NCI-H2081 treated with DMSO at 0.1 percent for 48 hours (cell line): ENCODE results near the gene GCA.

Experiments used
- DNase-seq: peaks from one replicate; lab custom pipeline; 2025; lab: John Stamatoyannopoulos, UW

Gene GCA

DNA sequence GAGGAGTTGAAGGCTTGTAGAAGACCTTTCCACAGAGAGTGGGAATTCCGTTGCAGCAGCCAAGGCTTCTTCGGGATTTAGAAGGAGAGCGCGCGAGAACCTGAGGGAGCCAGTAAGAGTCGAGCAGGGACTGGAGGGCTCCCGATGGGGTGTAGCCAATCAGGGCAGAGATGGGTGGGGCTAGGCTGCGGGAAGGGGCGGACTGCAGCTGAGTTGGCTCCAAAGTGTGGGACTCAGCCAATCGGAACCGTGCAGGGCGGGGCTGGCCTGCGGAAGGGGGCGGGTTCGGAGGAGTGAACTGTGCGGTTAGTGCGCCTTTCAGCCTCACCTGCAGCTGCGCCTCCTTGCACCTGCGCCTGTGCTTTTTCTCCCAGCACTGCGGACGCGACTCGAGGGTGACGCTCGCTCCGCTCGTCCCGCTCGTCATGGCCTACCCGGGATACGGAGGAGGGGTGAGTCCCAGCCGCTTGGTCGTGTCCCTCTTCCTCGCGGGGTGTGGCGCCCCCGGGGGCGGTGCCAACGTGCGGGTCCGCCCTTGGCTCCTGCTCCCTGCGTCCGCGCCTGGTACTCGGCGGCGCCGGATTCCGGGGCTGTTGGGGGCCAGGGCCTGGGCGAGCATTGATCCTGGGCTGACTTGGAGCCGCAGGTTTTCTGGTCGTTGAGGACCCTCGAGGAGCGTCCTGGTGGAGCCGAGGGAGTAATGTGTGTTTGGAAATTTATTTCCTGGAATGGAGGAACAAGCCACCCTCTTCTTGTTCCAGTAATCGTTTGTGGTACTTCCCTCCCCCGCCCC lies at the start of gene GCA:
TSS of gene GCA (plus strand) at position 309 of the 793 bp plus-strand sequence. CDS start at position 426, 117 bp downstream.
- DNase-seq: peak; percentile 75

DNA sequence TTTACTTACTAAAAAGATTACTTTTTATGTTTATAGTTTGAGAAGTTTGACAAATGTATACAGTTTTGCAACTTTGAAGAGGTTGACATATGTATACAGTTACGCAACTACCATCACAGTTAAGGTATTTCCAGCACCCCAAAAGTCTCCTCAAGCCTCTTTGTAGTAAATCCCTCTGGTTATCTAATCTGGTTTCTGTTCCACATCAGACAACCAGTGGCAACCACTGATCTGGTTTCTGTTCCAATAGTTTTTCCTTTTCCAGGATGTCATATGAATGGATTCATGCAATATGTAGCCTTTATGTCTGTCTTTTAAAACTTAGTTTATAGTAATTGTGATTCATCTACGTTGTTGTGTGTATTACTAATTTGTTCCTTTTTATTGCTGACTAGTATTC lies 48.9 kb upstream of the GCA start:
- no peak for DNase-seq

- no peak for DNase-seq
Observed at GRCh38 chr2:162297925-162298552, 45.9 kb upstream of the GCA start.

- DNase-seq: no peak
Observed at GRCh38 chr2:162298669-162299335, 45.1 kb upstream of the GCA start.

GRCh38 chr2:162300266-162300665 lies 43.7 kb upstream of the GCA start:
- no peak for DNase-seq

- peak; percentile 34 for DNase-seq
Observed at GRCh38 chr2:162301151-162301804, 42.7 kb upstream of the GCA start.

- DNase-seq: no peak
Observed at GRCh38 chr2:162301877-162302276, 42.1 kb upstream of the GCA start.

- no peak for DNase-seq
Observed at GRCh38 chr2:162305901-162306300, 38.0 kb upstream of the GCA start.

DNA sequence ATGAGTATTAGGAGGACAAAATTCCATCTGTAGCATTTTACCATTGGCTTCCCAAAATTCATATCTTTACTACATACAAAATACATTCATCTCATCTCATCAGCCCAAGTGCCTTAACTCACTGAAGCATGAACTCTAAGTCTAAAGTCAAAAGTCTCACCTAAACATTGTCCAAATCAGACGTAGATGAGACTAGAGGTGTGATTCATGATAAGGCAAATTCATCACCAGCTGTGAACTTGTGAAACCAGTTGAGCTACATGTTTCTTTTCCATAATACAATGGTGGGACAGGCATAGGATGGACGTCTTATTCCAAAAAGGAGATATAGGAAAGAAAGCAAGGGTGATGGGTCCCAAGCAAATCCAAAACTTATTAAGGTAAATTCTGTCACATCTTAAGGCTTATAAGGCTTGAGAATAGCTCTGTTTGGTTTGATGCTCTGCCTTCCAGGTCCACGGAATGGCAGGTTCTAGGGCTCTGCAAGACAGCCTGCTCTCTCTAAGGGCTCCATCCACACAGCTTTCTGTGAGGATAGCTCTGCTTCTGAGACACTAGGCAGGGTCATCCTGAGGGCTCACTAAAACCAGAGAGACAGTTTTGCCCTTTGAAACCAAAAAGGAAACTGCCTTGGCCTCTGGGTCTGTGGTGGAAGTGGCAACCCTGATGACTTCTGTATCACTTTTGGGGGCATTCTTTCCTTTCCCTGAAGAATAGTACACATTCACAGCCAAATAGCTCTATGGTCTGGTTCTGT lies 35.0 kb upstream of the GCA start:
- no peak for DNase-seq

DNA sequence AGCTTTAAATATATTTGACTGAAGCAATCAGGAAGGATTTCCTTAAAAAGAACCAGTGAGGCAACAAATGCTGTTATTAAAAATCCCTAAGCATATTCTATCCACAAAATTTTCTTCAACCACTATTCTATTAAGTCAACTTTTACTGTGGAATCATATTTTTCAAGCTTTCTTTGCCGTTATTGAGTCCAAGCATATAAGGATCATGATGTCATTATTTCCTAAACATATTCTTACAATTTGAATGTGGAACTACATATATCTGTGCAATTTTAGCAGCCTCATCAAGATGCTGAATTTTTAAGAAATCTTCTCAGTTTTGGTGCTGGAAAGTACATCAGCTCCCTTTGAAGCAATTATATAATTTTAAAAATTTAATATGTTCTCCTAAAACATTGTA lies 31.1 kb upstream of the GCA start:
- DNase-seq: no peak

GRCh38 chr2:162315938-162316337 lies 28.0 kb upstream of the GCA start:
- no peak for DNase-seq

DNA sequence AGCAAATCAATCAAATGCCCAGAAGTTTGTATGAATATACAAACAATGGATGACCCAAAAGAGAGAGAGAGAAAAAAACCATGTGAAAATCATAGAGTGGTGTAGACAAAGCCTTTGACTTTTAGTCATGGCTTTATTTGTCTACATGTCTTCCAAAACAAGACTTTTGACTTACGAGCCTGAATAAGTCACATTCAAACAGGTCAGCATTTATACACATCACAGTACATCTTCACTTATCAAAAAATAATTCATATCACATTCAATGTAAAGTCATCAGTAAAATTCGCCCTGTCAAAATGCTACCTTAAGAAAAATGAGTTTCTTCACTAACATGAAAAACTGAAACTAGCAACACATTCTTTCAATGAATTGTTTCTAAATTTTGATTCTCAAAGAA lies 27.3 kb upstream of the GCA start:
- no peak for DNase-seq

DNA sequence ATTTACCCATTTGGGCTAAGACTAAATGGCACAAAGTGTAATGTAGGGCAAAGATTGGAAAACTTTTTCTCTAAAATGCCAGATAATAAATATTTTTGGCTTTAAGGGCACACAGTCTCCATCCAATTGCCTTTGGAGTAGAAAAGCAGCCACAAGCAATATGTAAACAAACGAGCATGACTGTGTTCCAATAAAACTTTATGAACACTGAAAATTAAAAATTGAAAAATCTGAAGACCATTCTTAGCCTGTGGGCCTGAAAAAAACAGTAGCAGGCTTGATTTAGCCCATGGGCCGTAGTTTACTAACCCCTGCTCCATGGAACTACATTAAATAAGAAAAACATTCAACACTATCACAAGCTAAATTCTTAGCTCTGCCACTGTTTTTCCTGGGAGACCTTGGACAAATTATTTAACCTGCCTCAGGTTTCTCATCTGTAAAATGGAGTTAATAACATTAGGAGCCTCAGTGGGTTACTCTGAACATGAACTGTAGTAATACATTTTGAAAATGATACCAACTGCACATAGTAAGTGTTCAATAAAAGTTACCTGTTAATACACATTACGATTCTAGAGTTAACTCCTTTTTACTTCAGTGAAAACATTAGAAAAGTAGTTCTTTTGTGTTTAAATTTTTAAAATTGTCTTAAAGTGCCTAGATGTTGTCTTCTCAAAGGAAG lies 26.7 kb upstream of the GCA start:
- DNase-seq: no peak

DNA sequence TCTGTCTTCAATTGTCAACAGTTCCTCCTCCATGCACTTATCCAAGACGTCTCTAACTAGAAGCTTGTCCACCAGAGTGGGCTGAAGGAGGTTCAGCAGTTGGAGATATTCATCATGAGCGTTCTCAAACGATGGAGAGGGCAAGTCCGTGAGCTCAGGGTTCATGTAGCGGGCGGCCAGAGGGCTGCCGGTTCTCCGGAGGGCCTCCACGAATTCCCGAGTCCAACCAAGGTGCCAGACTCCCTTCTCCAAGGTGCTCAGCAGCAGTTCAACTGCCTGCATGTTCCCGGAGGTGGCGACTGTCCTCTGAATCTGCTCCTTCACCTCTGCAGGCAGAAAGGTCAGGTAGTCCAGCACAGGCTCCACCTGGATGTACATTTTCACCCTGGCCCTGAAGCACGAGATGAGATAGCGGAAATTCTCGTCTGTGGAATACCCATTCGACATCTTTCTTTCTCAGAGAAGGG lies 26.0 kb upstream of the GCA start:
- DNase-seq: no peak

DNA sequence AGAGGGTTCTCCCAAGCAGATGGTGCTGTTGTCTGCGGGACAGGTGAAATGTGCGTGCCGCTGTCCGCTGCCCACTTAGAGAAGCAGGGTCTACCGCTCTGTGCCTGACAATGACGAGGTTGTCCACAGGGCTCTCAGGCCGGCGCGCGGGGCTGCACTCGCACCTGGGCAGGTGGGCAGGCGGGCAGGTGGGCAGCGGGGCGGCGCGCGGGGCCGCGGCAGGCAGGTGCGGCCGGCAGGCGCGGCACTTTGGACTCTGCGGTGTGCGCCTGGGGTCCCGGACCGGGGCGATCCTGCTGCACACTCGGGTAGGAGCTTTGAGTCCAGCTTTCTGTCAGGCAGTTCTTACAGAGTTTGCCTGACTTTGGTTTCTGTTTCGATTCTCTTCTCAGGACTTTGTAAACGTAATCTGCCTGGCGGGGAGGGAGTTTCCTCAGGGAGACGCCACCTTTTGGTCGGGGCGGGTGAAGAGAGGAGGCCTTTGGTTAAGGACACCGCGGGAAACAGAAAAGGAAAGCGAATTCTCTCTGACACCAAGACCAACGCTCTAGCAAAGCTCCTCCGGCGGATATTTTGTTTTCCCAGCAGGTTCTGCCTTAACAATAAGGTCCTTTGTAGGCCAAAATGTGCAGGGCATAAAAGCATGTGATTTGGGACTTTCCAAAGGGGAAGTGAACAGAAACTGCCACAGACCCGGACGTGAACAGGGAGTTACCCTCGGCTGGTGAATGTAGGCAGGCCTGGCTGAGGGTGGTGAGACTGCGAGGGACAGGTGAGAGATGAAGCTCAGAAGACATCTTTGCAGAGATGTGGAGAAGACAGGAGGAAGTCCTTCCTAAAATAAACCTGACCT lies 25.4 kb upstream of the GCA start, which contains the start of gene IFIH1:
TSS of gene IFIH1 (minus strand) at position 357 of the 853 bp plus-strand sequence. CDS start 377 bp downstream, outside the sequence.
- DNase-seq: no peak

DNA sequence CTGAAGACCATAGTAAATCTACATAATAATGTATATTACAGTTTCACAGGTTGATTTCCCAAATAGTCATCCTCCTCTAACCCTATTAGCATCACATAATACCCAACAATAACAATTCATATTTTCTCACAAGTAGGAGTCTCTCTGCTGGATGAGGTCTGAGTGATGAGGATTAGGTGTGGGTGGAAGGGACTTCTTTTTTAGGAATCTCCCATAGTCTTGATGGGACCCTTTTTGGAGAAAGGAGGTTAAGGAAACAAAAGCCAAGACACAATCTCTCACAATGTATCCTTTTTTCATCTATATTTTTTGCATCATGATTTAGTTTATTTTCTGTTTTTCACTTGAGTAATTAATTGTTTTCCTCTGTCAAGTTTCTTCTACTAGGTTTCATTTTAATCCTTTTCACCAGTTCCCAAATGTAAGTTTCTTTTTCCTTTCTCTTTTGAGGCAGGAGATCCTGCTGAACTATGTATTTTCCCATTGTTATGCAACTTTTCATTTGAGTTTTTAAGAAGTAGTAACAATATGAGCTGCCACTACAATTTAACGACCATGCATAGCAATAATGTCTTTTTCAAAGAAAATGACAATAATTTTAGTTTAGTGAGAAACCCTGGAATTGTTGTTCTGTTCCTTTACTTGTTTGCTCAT lies 22.9 kb upstream of the GCA start:
- no peak for DNase-seq

- no peak for DNase-seq
Observed at GRCh38 chr2:162324953-162325352, 19.0 kb upstream of the GCA start.

GRCh38 chr2:162327134-162327769 lies 16.7 kb upstream of the GCA start:
- no peak for DNase-seq

DNA sequence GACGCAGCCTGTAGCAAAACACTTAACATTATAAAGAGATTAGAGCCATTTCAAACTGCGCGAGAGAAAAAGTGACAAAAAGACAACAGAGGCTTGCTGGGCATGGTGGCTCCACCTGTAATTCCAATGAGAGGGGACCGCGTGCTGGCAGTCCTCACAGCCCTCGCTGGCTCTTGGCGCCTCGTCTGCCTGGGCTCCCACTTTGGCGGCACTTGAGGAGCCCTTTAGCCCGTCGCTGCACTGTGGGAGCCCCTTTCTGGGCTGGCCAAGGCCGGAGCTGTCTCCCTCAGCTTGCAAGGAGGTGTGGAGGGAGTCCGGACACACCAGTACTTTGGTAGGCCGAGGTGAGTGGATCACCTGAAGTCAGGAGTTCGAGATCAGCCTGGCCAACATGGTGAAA lies 16.1 kb upstream of the GCA start:
- DNase-seq: no peak
